K562 (cell line): ENCODE measurements around the gene SLC35E3. TPM values are rescaled to one million over a fixed set of nuclear protein-coding genes. Genes with fewer than 3 reads are reported as not detected.
A peak's percentile ranks its signal among the peaks of the same experiment; 100 is the strongest.

ENCODE experiments used
- CCNT2 ChIP-seq: IDR thresholded peaks from 2 replicates; pipeline ENCODE4 v1.6.1; 2011; ENCODE audit warnings: borderline replicate concordance, low read depth, mild to moderate bottlenecking, moderate library complexity, mixed read lengths, low read length; ENCODE audit not compliant: insufficient read length; ENCODE audit errors: extremely low read depth
- CREB3 ChIP-seq: fragments of 450-650 bp; conservative IDR thresholded peaks from 2 replicates; pipeline ENCODE4 v1.6.1; 2016; ENCODE audit warnings: missing genetic modification characterization, low read depth, mild to moderate bottlenecking, missing compliant biosample characterization, moderate library complexity
- DDX20 ChIP-seq: fragments of 450-650 bp; IDR thresholded peaks from 2 replicates; pipeline ENCODE4 v1.6.1; 2016; ENCODE audit warnings: missing genetic modification characterization, low read depth, mild to moderate bottlenecking, missing compliant biosample characterization, moderate library complexity
- FOXA3 ChIP-seq, 2 experiments: fragments of 450-650 bp in 1 of 2; sonication (generic) in 1 of 2; formaldehyde crosslinking; IDR thresholded peaks in 1 of 2; conservative IDR thresholded peaks in 1 of 2; 2 replicates each; pipeline versions ENCODE4 v1.4.0 to v1.8.0; 2020 to 2022; ENCODE audit warnings: mild to moderate bottlenecking in 2 of 2, missing genetic modification reagents in 1 of 2
- HCFC1 ChIP-seq: IDR thresholded peaks from 2 replicates; pipeline ENCODE4 v1.6.1; 2012; ENCODE audit warnings: low read depth, low read length, improper control_type of control experiment
- HMG20B ChIP-seq: fragments of 250-450 bp; sonication (Bioruptor Pico); IDR thresholded peaks from 2 replicates; pipeline ENCODE4 v1.5.0; 2021; ENCODE audit warnings: mild to moderate bottlenecking
- IRF1 ChIP-seq: sonication (generic); formaldehyde crosslinking; IDR thresholded peaks from 2 replicates; pipeline ENCODE4 v1.8.0; 2022; ENCODE audit warnings: missing genetic modification reagents, mild to moderate bottlenecking, borderline replicate concordance
- KDM2B ChIP-seq: fragments of 250-450 bp; sonication (Bioruptor Pico); IDR thresholded peaks from 2 replicates; pipeline ENCODE4 v1.8.0; 2021; ENCODE audit warnings: mild to moderate bottlenecking, moderate library complexity
- OTX1 ChIP-seq: fragments of 450-650 bp; formaldehyde crosslinking; IDR thresholded peaks from 2 replicates; pipeline ENCODE4 v1.4.0; 2022; ENCODE audit warnings: mild to moderate bottlenecking
- PHF20 ChIP-seq: fragments of 450-650 bp; IDR thresholded peaks from 2 replicates; pipeline ENCODE4 v1.6.1; 2018; ENCODE audit not compliant: partially characterized antibody
- PREB ChIP-seq: sonication (generic); formaldehyde crosslinking; IDR thresholded peaks from 2 replicates; pipeline ENCODE4 v1.8.1; 2023; ENCODE audit warnings: mild to moderate bottlenecking, missing genetic modification reagents
- SMARCA5 ChIP-seq: fragments of 450-650 bp; IDR thresholded peaks from 2 replicates; pipeline ENCODE4 v1.6.1; 2016
- SMC3 ChIP-seq: conservative IDR thresholded peaks from 2 replicates; pipeline ENCODE4 v1.6.1; 2011; ENCODE audit warnings: low read depth, low read length, improper control_type of control experiment; ENCODE audit not compliant: insufficient read depth
- THRB ChIP-seq: fragments of 450-650 bp; formaldehyde crosslinking; conservative IDR thresholded peaks from 2 replicates; pipeline ENCODE4 v1.4.0; 2022; ENCODE audit warnings: mild to moderate bottlenecking, missing genetic modification characterization
- TRIM24 ChIP-seq, 2 experiments: fragments of 450-650 bp; IDR thresholded peaks; 2 replicates each; pipeline ENCODE4 v1.6.1; 2016
- ZC3H4 ChIP-seq: sonication (generic); formaldehyde crosslinking; IDR thresholded peaks from 2 replicates; pipeline ENCODE4 v1.9.0; 2021; ENCODE audit warnings: missing genetic modification reagents, borderline replicate concordance
- ZC3H8 ChIP-seq: fragments of 450-650 bp; IDR thresholded peaks from 2 replicates; pipeline ENCODE4 v1.6.1; 2017
- ZNF121 ChIP-seq: sonication (generic); formaldehyde crosslinking; conservative IDR thresholded peaks from 2 replicates; pipeline ENCODE4 v1.8.0; 2022; ENCODE audit warnings: missing genetic modification reagents
- ZNF143 ChIP-seq: sonication (generic); formaldehyde crosslinking; IDR thresholded peaks from 2 replicates; pipeline ENCODE4 v1.9.0; 2022; ENCODE audit warnings: mild to moderate bottlenecking, missing genetic modification reagents
- ZNF174 ChIP-seq: fragments of 250-450 bp; sonication (Bioruptor Pico); IDR thresholded peaks from 2 replicates; pipeline ENCODE4 v1.4.0; 2020; ENCODE audit warnings: mild to moderate bottlenecking
- ZNF518B ChIP-seq: fragments of 250-450 bp; sonication (Bioruptor Pico); IDR thresholded peaks from 2 replicates; pipeline ENCODE4 v1.5.0; 2021; ENCODE audit warnings: mild to moderate bottlenecking, moderate library complexity
- polyA plus RNA-seq, 8 experiments: library from polyadenylated mRNA; depleted of rRNA in 4 of 8; stranded (reverse) in 5 of 8; unstranded in 3 of 8; fragments of >200 nt; fragmentation: Nextera tagmentation in 2 of 8; fragmentation: Illumina TruSeq in 1 of 8; extraction: Ambion mirVana in 2 of 8; extraction: Trizol in 1 of 8; gene quantifications; 2 replicates each; pipeline versions ENCODE4 v1.2.1 to v1.2.3, GENCODE V29; 2011 to 2014; ENCODE audit warnings: inconsistent platforms in 1 of 8, missing spikeins in 1 of 8
- total RNA-seq, 7 experiments: library from RNA; depleted of rRNA in 6 of 7; stranded (reverse); fragments of >200 nt in 6 of 7; fragmentation: Illumina TruSeq in 2 of 7; extraction: Trizol in 2 of 7; gene quantifications; 2 replicates each; pipeline versions ENCODE4 v1.2.1 to v1.2.3, GENCODE V29; 2011 to 2021; ENCODE audit warnings: low replicate concordance in 1 of 7

Gene SLC35E3
- total and polyA plus RNA-seq, 9 of the 15 experiments (the other 6 are each of a cell fraction or from before 2014, with no cell fraction given), result 1.2 to 5.9 (median 3.8) TPM

GRCh38 chr12:68745904-68746571 lies at the start of gene SLC35E3 (continued):
- TF ChIP-seq CREB3 (tag), result no peak
- no peak for TF ChIP-seq ZNF518B
- TF ChIP-seq IRF1 (CRISPR knock-in tag), result no peak
- no peak; the same call in 1 of the 2 replicates for TF ChIP-seq ZC3H4
- peak; percentile 92 for TF ChIP-seq HCFC1
- no peak for TF ChIP-seq SMARCA5
- no peak for TF ChIP-seq ZNF143 (CRISPR knock-in tag)
- TF ChIP-seq KDM2B (CRISPR knock-in tag), result no peak
- no peak for TF ChIP-seq TRIM24 (IDR thresholded peaks at IDR 0.05)
- peak; percentile 93 for TF ChIP-seq CCNT2
- no peak for TF ChIP-seq ZNF121 (CRISPR knock-in tag)
- no peak for TF ChIP-seq HMG20B (CRISPR knock-in tag)
- 0 out of 2 replicates have a peak, but pooled peaks have one; percentile 50 for TF ChIP-seq THRB (CRISPR knock-in tag)
- TF ChIP-seq ZC3H8, result no peak
- no peak for TF ChIP-seq PREB
- no peak for TF ChIP-seq ZNF174 (CRISPR knock-in tag)
- no peak for TF ChIP-seq DDX20 (tag)
- no peak for TF ChIP-seq SMC3
- 0 out of 4 replicates have a peak, but pooled peaks of 1 of the 2 experiments have one; percentile 37 for TF ChIP-seq FOXA3 (CRISPR knock-in tag; conservative IDR thresholded peaks at IDR 0.05 in 1 of 2, IDR thresholded peaks at IDR 0.05 in 1 of 2)
- TF ChIP-seq PHF20, result peak; percentile 79
- 0 out of 2 replicates have a peak, but pooled peaks have one; percentile 34 for TF ChIP-seq OTX1 (CRISPR knock-in tag)
